AG04449 (cell line): Measurements from ENCODE around the gene NLGN1.

Experiments
- CTCF ChIA-PET: fragments of 350-600 bp; formaldehyde crosslinking; extraction: SDS; loops from one replicate; lab custom pipeline; 2021; ENCODE audit warnings: antibody characterized with exemption; lab: Yijun Ruan, JAX
- POLR2A ChIA-PET: fragments of 400-600, 350-600 bp; formaldehyde crosslinking; extraction: SDS; loops from one replicate; lab custom pipeline; 2020; ENCODE audit warnings: antibody characterized with exemption, inconsistent platforms; lab: Yijun Ruan, JAX
- DNase-seq: peaks from one replicate; pipeline ENCODE4 v3.0.0-alpha.2; 2010; ENCODE audit warnings: low read depth, low spot score
- H3K4me3 ChIP-seq: 2 replicates; pipeline ENCODE4 v1.5.1; 2011; ENCODE audit warnings: low read depth, mild to moderate bottlenecking, control low read depth, low read length
- CTCF ChIP-seq: IDR thresholded peaks from one replicate; pipeline ENCODE4 v1.5.1; 2011; ENCODE audit warnings: mild to moderate bottlenecking, moderate library complexity, low read length, control low read depth, inconsistent platforms; ENCODE audit not compliant: insufficient read depth; ENCODE audit errors: missing control alignments

Gene NLGN1

GRCh38 chr3:173887888-173888287, 490.3 kb downstream of the NLGN1 start:
- CTCF ChIA-PET = interaction anchor here (1.3 kb wide), 1 partner anchor 154 kb away, joined by 5 read pairs; no protein-coding TSS in a partner anchor
- no peak for TF ChIP-seq CTCF
- DNase-seq = no peak
- no peak overlapping the region for H3K4me3 ChIP-seq
- POLR2A ChIA-PET = no interaction called here

GRCh38 chr3:173889596-173889995, 492.1 kb downstream of the NLGN1 start:
- ChIA-PET POLR2A (no interaction called here), CTCF (no interaction called here)
- no peak for DNase-seq
- TF ChIP-seq CTCF = no peak
- no peak overlapping the region for H3K4me3 ChIP-seq

GRCh38 chr3:173890091-173890490, 492.5 kb downstream of the NLGN1 start:
- no peak overlapping the region for H3K4me3 ChIP-seq
- TF ChIP-seq CTCF = no peak
- ChIA-PET CTCF (interaction anchor here (0.6 to 1.2 kb wide), 2 partner anchors 12 to 564 kb away, joined by 3 read pairs; no protein-coding TSS in a partner anchor), POLR2A (no interaction called here)
- no peak for DNase-seq

GRCh38 chr3:173891272-173892100, 493.9 kb downstream of the NLGN1 start:
- TF ChIP-seq CTCF = no peak
- ChIA-PET CTCF (interaction anchor here (1.2 kb wide), 1 partner anchor 10 kb away, joined by 3 read pairs; no protein-coding TSS in a partner anchor), POLR2A (no interaction called here)
- DNase-seq = no peak
- no peak overlapping the region for H3K4me3 ChIP-seq

GRCh38 chr3:173892547-173892946, 495.0 kb downstream of the NLGN1 start:
- TF ChIP-seq CTCF = no peak
- DNase-seq = no peak
- no peak overlapping the region for H3K4me3 ChIP-seq
- POLR2A ChIA-PET = no interaction called here
- CTCF ChIA-PET = interaction anchor here (1.0 kb wide), 1 partner anchor 22 kb away, joined by 3 read pairs; no protein-coding TSS in a partner anchor

GRCh38 chr3:173893066-173893465, 495.5 kb downstream of the NLGN1 start:
- DNase-seq = no peak

More at GRCh38 chr3:173893066-173893465, 495.5 kb downstream of the NLGN1 start:
- POLR2A ChIA-PET = interaction anchor here (0.5 kb wide), 1 partner anchor 22 kb away, joined by 3 read pairs; no protein-coding TSS in a partner anchor
- CTCF ChIA-PET = interaction anchor here (1.0 to 1.9 kb wide), 2 partner anchors 17 to 22 kb away, joined by 3 to 4 read pairs; no protein-coding TSS in a partner anchor
- H3K4me3 ChIP-seq = no peak overlapping the region
- no peak for TF ChIP-seq CTCF
